Ovary (tissue), 3 donors: ENCODE results near the gene ST6GALNAC2.

Experiments used
- EP300 ChIP-seq: sonication (generic); formaldehyde crosslinking; IDR thresholded peaks from one replicate; pipeline ENCODE4 v1.6.1; 2017; ENCODE audit warnings: antibody characterized with exemption
- POLR2A ChIP-seq: fragments of 450-650 bp; IDR thresholded peaks from one replicate; pipeline ENCODE4 v1.6.1; 2017; ENCODE audit warnings: antibody characterized with exemption, mild to moderate bottlenecking, moderate library complexity
- TF ChIP-seq, protein P1 (sequence below), 3 donors: fragments of 450-650 bp in 2 of 3; fragments of 200-600 bp in 1 of 3; IDR thresholded peaks; one replicate each; pipeline versions ENCODE4 v1.5.1 to v1.8.0; 2016 to 2022; ENCODE audit warnings: antibody characterized with exemption in 3 of 3, mild to moderate bottlenecking in 1 of 3
- donor health status: DM: no; HTN: no; CAD: no.

GRCh38 chr17:76588182-76588581 lies 2.5 kb upstream of the ST6GALNAC2 start:
- TF ChIP-seq POLR2A = no peak
- TF ChIP-seq, protein P1, sequence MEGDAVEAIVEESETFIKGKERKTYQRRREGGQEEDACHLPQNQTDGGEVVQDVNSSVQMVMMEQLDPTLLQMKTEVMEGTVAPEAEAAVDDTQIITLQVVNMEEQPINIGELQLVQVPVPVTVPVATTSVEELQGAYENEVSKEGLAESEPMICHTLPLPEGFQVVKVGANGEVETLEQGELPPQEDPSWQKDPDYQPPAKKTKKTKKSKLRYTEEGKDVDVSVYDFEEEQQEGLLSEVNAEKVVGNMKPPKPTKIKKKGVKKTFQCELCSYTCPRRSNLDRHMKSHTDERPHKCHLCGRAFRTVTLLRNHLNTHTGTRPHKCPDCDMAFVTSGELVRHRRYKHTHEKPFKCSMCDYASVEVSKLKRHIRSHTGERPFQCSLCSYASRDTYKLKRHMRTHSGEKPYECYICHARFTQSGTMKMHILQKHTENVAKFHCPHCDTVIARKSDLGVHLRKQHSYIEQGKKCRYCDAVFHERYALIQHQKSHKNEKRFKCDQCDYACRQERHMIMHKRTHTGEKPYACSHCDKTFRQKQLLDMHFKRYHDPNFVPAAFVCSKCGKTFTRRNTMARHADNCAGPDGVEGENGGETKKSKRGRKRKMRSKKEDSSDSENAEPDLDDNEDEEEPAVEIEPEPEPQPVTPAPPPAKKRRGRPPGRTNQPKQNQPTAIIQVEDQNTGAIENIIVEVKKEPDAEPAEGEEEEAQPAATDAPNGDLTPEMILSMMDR (IDR thresholded peaks at IDR 0.05) = no peak
- TF ChIP-seq EP300 = no peak
